ENCODE measurements around the gene CXCL13.
"Not testable (repeated sequence)": the region's sequence is repeated elsewhere in the genome, so short reads cannot be mapped to it uniquely, and the experiment has no call there.

CXCL13 gene

GRCh38 chr4:77601614-77602187, 3.9 kb upstream of the CXCL13 start:
- DNase-seq (ENCODE audit: low read depth, low spot score): no peak

GRCh38 chr4:77613267-77613666, 7.6 kb downstream of the CXCL13 start:
- DNase-seq (ENCODE audit: low read depth, low spot score): no peak

- DNase-seq (ENCODE audit: low read depth, low spot score): no peak
These were observed 9.5 kb downstream of the CXCL13 start for GRCh38 chr4:77615153-77615552.

GRCh38 chr4:77617203-77617602, 11.6 kb downstream of the CXCL13 start:
- DNase-seq (ENCODE audit: low read depth, low spot score): no peak

GRCh38 chr4:77618383-77619241, 13.0 kb downstream of the CXCL13 start:
- peak; percentile 89 for DNase-seq (ENCODE audit: low read depth, low spot score)

GRCh38 chr4:77619408-77619807, 13.8 kb downstream of the CXCL13 start:
- no peak for DNase-seq (ENCODE audit: low read depth, low spot score)

- DNase-seq (ENCODE audit: low read depth, low spot score): no peak
These were observed 15.6 kb downstream of the CXCL13 start for GRCh38 chr4:77621254-77621653.

- DNase-seq (ENCODE audit: low read depth, low spot score): no peak
These were observed 17.5 kb downstream of the CXCL13 start for GRCh38 chr4:77623091-77623490.

GRCh38 chr4:77624213-77624612, 18.6 kb downstream of the CXCL13 start:
- DNase-seq (ENCODE audit: low read depth, low spot score): no peak

- DNase-seq (ENCODE audit: low read depth, low spot score): no peak
These were observed 19.9 kb downstream of the CXCL13 start for GRCh38 chr4:77625485-77625884.

GRCh38 chr4:77629885-77630284, 24.3 kb downstream of the CXCL13 start:
- no peak for DNase-seq (ENCODE audit: low read depth, low spot score)

GRCh38 chr4:77631276-77631675, 25.7 kb downstream of the CXCL13 start:
- no peak for DNase-seq (ENCODE audit: low read depth, low spot score)

GRCh38 chr4:77634132-77634785, 28.6 kb downstream of the CXCL13 start:
- DNase-seq (ENCODE audit: low read depth, low spot score): no peak

- no peak for DNase-seq (ENCODE audit: low read depth, low spot score)
These were observed 29.6 kb downstream of the CXCL13 start for GRCh38 chr4:77635246-77635645.

GRCh38 chr4:77635876-77636275, 30.3 kb downstream of the CXCL13 start:
- no peak for DNase-seq (ENCODE audit: low read depth, low spot score)

- no peak for DNase-seq (ENCODE audit: low read depth, low spot score)
These were observed 31.3 kb downstream of the CXCL13 start for GRCh38 chr4:77636902-77637301.

GRCh38 chr4:77644069-77644468, 38.4 kb downstream of the CXCL13 start:
- DNase-seq (ENCODE audit: low read depth, low spot score): not testable (repeated sequence)

- no peak for DNase-seq (ENCODE audit: low read depth, low spot score)
These were observed 45.2 kb downstream of the CXCL13 start for GRCh38 chr4:77650787-77651186.

- no peak for DNase-seq (ENCODE audit: low read depth, low spot score)
These were observed 46.2 kb downstream of the CXCL13 start for GRCh38 chr4:77651820-77652219.

GRCh38 chr4:77652237-77652897, 46.7 kb downstream of the CXCL13 start:
- no peak for DNase-seq (ENCODE audit: low read depth, low spot score)

- DNase-seq (ENCODE audit: low read depth, low spot score): no peak
These were observed 47.6 kb downstream of the CXCL13 start for GRCh38 chr4:77653162-77653758.

- DNase-seq (ENCODE audit: low read depth, low spot score): not testable (repeated sequence)
These were observed 54.7 kb downstream of the CXCL13 start for GRCh38 chr4:77660318-77660717.
